HTR-8/SVneo (cell line): ENCODE measurements around the gene FCER1G.
A peak's percentile ranks its signal among the peaks of the same experiment; 100 is the strongest.

ENCODE experiments used
- DNase-seq: peaks from one replicate; pipeline ENCODE4 v3.0.0; 2011; ENCODE audit warnings: low spot score, mixed read lengths; ENCODE audit not compliant: insufficient read length
- FAIRE-seq: peaks from 2 replicates; lab custom pipeline; 2011; peaks lifted over from hg19 to GRCh38; lab: Jason Lieb, UNC

FCER1G gene

GRCh38 chr1:161260376-161261260 lies 45.5 kb downstream of the FCER1G start:
- DNase-seq (no peak), FAIRE-seq (no peak)

GRCh38 chr1:161261261-161262235 lies 46.5 kb downstream of the FCER1G start:
- no peak for DNase-seq
- FAIRE-seq, result no peak

GRCh38 chr1:161265305-161265704 lies 50.2 kb downstream of the FCER1G start:
- FAIRE-seq, result no peak
- no peak for DNase-seq

GRCh38 chr1:161266202-161266601 lies 51.1 kb downstream of the FCER1G start:
- DNase-seq, result peak; percentile 27
- no peak for FAIRE-seq

- DNase-seq (no peak), FAIRE-seq (no peak)
These were observed 51.7 kb downstream of the FCER1G start for GRCh38 chr1:161266836-161267235.

DNA sequence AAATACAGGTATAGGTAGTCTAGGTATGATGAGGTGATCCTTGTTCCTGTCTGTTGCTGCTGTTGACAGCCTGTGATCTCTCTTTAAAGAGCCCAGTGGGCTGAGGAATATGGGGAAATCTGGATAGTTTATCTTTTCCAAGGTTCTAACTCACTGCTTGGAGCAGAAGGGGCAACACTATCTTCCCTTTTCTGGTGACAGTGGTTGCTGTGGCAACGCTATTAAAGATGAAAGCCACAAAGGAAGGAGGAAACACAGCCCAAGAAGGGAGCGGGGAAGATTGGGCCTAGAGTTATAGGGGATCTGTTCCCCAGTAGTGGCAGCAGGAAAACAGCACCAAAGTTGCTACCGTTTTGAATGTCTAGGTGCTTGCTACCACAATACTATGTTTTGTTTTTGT lies 52.2 kb downstream of the FCER1G start:
- FAIRE-seq (no peak), DNase-seq (no peak)
